ENCODE data around the gene LSM6. TPM values are rescaled to one million over a fixed set of nuclear protein-coding genes. Genes with fewer than 3 reads are reported as not detected.

The LSM6 gene
- total RNA-seq, 2 donors from 2014 or later: 10.4 to 34.3 TPM

- no peaks in the 10 kb centered on the region for H3K27me3 ChIP-seq
- H3K4me3 ChIP-seq: no peak overlapping the region
- peaks cover 13% of the 10 kb centered on the region for H3K4me1 ChIP-seq
- peaks cover 5 to 17% of the 10 kb centered on the region in 2 donors for H3K36me3 ChIP-seq (replicated peaks in 1 of 2; ENCODE audit: insufficient read depth in 1 of 2, low read depth in 2 of 2)
- 84 to 85% methylated on average over 3 of the region's 3 CpGs for whole genome bisulfite sequencing, 2 donors
- DNase-seq: no peak
- H3K9me3 ChIP-seq: no peaks in the 10 kb centered on the region
- TF ChIP-seq CTCF (IDR thresholded peaks at IDR 0.05) (no peak), POLR2A (IDR thresholded peaks at IDR 0.05) (no peak)
- no peak for ATAC-seq
- H3K27ac ChIP-seq: no peak overlapping the region
- intact Hi-C loops (cut with DNase I): no loop called here
These were observed 11.1 kb downstream of the LSM6 start for GRCh38 chr4:146186596-146186995.

- Histone ChIP-seq H3K27me3 (no peaks in the 10 kb centered on the region), H3K27ac (no peak overlapping the region), H3K4me1 (peaks cover 5% of the 10 kb centered on the region), H3K9me3 (no peaks in the 10 kb centered on the region), H3K36me3 (replicated peaks in 1 of 2; ENCODE audit: insufficient read depth in 1 of 2, low read depth in 2 of 2) (peaks cover 5 to 17% of the 10 kb centered on the region in 2 donors), H3K4me3 (no peak overlapping the region)
- ATAC-seq (no peak), DNase-seq (no peak)
- WGBS, 2 donors: 56 to 64% methylated on average over 2 of the region's 2 CpGs
- TF ChIP-seq CTCF (IDR thresholded peaks at IDR 0.05) (no peak), POLR2A (IDR thresholded peaks at IDR 0.05) (no peak)
- intact Hi-C loops (cut with DNase I): no loop called here
These were observed 14.9 kb downstream of the LSM6 start for GRCh38 chr4:146190456-146190855.

GRCh38 chr4:146191766-146192458 lies 16.4 kb downstream of the LSM6 start:
- peak in 1 of 4 donors; percentile 5 for DNase-seq
- peaks cover 5% of the 10 kb centered on the region for H3K4me1 ChIP-seq
- H3K27me3 ChIP-seq: no peaks in the 10 kb centered on the region
- TF ChIP-seq CTCF (IDR thresholded peaks at IDR 0.05): no peak
- no peak for TF ChIP-seq POLR2A (IDR thresholded peaks at IDR 0.05)
- H3K9me3 ChIP-seq: no peaks in the 10 kb centered on the region
- H3K36me3 ChIP-seq (replicated peaks in 1 of 2; ENCODE audit: insufficient read depth in 1 of 2, low read depth in 2 of 2): peaks cover 5 to 13% of the 10 kb centered on the region in 2 donors
- H3K4me3 ChIP-seq: no peak overlapping the region
- H3K27ac ChIP-seq: no peak overlapping the region
- 71 to 85% methylated on average over 9 of the region's 9 CpGs for WGBS, 2 donors
- intact Hi-C loops (cut with DNase I): no loop called here
- ATAC-seq: peak; percentile 47

- H3K4me3 ChIP-seq: no peak overlapping the region
- DNase-seq: no peak
These were observed 18.1 kb downstream of the LSM6 start for GRCh38 chr4:146193628-146194027.

More at GRCh38 chr4:146193628-146194027, 18.1 kb downstream of the LSM6 start:
- no peak for ATAC-seq
- Histone ChIP-seq H3K9me3 (no peaks in the 10 kb centered on the region), H3K4me1 (peaks cover 5% of the 10 kb centered on the region), H3K36me3 (replicated peaks in 1 of 2; ENCODE audit: insufficient read depth in 1 of 2, low read depth in 2 of 2) (peaks cover 0 to 4% of the 10 kb centered on the region in 2 donors), H3K27ac (no peak overlapping the region), H3K27me3 (no peaks in the 10 kb centered on the region)
- TF ChIP-seq POLR2A (IDR thresholded peaks at IDR 0.05) (no peak), CTCF (IDR thresholded peaks at IDR 0.05) (no peak)
- intact Hi-C loops (cut with DNase I): no loop called here
- WGBS, 2 donors: 86% methylated on average over 5 of the region's 5 CpGs
